Heart left ventricle (tissue), 16 donors: ENCODE results near the gene ZCCHC7. TPM values are rescaled to one million over a fixed set of nuclear protein-coding genes. Genes with fewer than 3 reads are reported as not detected.

Source experiments
- ATAC-seq, 4 donors: fragments of 200-7000 bp; cut with Tn5 transposase; one replicate each; pipeline ENCODE4 v1.9.1; 2020 to 2022; ENCODE audit warnings: moderate library complexity in 4 of 4, mild to moderate bottlenecking in 3 of 4, moderate number of reproducible peaks in 1 of 4
- DNase-seq, 5 donors: peaks; one replicate each; pipeline ENCODE4 v3.0.0-alpha.2; 2020
- H3K27ac ChIP-seq, 12 donors: fragments of 200-600 bp; sonication (generic) in 4 of 12; one replicate each; pipeline versions ENCODE4 v1.5.0 to v1.8.0; 2016 to 2022; ENCODE audit warnings: mild to moderate bottlenecking in 2 of 12
- H3K27me3 ChIP-seq, 9 donors: fragments of 200-600 bp; sonication (generic) in 2 of 9; one replicate each; pipeline versions ENCODE4 v1.5.1 to v1.8.0; 2016 to 2022; ENCODE audit warnings: mild to moderate bottlenecking in 3 of 9
- H3K36me3 ChIP-seq, 9 donors: fragments of 200-600 bp; sonication (generic) in 2 of 9; one replicate each; pipeline versions ENCODE4 v1.5.0 to v1.8.0; 2018 to 2022; ENCODE audit warnings: mild to moderate bottlenecking in 2 of 9
- H3K4me1 ChIP-seq, 12 donors: fragments of 200-600 bp; sonication (generic) in 4 of 12; one replicate each; pipeline versions ENCODE4 v1.5.0 to v1.8.0; 2016 to 2022; ENCODE audit warnings: mild to moderate bottlenecking in 3 of 12
- H3K4me3 ChIP-seq, 12 donors: fragments of 200-600 bp; sonication (generic) in 4 of 12; one replicate each; pipeline versions ENCODE4 v1.5.0 to v1.8.0; 2017 to 2022; ENCODE audit warnings: mild to moderate bottlenecking in 9 of 12, moderate library complexity in 4 of 12
- H3K9me3 ChIP-seq, 12 donors: fragments of 200-600 bp; sonication (generic) in 4 of 12; one replicate each; pipeline versions ENCODE4 v1.5.0 to v1.8.0; 2016 to 2022; ENCODE audit warnings: mild to moderate bottlenecking in 1 of 12
- POLR2A ChIP-seq, 2 donors: fragments of 450-650 bp; IDR thresholded peaks; one replicate each; pipeline ENCODE4 v1.6.1; 2017; ENCODE audit warnings: antibody characterized with exemption in 2 of 2, mild to moderate bottlenecking in 2 of 2, moderate library complexity in 2 of 2
- WGBS, 4 donors: extraction: QIAGEN DNeasy Blood & Tissue Kit in 2 of 4; methylation state at CpG; one replicate each; pipeline versions ENCODE4 v1.1.5 to v1.1.7; 2013 to 2018; 5-methylcytosine and 5-hydroxymethylcytosine counted together
- intact Hi-C, 10 donors: fragments of 100-400 bp; cut with DNase I; formaldehyde crosslinking; loops; one replicate each; pipeline versions ENCODE4 v1.11.1 to v1.14.2; 2022
- polyA plus RNA-seq, 2 donors: library from polyadenylated mRNA; stranded (reverse); fragments of 200-250 nt; gene quantifications; one replicate each; pipeline ENCODE4 v1.2.3, GENCODE V29; 2013
- total RNA-seq, 9 donors: library from RNA; depleted of rRNA in 2 of 9; stranded (reverse); fragments of >200 nt in 2 of 9; fragmentation: NEBNext Ultra II Directional in 3 of 9; extraction: Animal tissue kit (Norgen Biotek cat#: 25700) in 3 of 9; gene quantifications; one replicate each; pipeline versions ENCODE4 v1.1.0 to v1.2.4, GENCODE V29; 2016 to 2023
- TF ChIP-seq, protein P1 (sequence below), 12 donors: fragments of 200-600 bp; sonication (generic) in 4 of 12; IDR thresholded peaks; one replicate each; pipeline versions ENCODE4 v1.5.0 to v1.8.0; 2018 to 2022; ENCODE audit warnings: antibody characterized with exemption in 12 of 12, mild to moderate bottlenecking in 5 of 12
- donor health status: ischemic (EF 13 %, LVEDD 7.1; RV severe dilation, severe dysfunction).
- donor health status: healthy with polysubstance abuse.
- donor health status: DM: no; HTN: yes; CAD: no.
- donor health status: DM: no; HTN: no; CAD: no.
- donor health status: ischemic (EF 25% LVEDD 6.9; RV normal size, moderate dysfunction).
- donor health status: ischemic (EF 25% LVEDD 5.7; RV mildly dilated, moderate dysfunction).
- donor health status: healthy.
- donor health status: DM: yes; HTN: yes; CAD: no.
- donor health status: ischemic (EF 35%, LVEDD 5.7; RV mildly dilated, moderate dysfunction).
- donor health status: nonischemic (EF 11% LVEDD 7.7; RV severe dilation, severe dysfunction).
- donor health status: DM: yes; HTN: yes; CAD: no.
- donor health status: PGD.
- donor health status: ischemic (EF 29% LVEDD 5.4; RV normal size, mild dysfunction).
- donor health status: nonischemic (EF 23%, LVEDD 6.1; RV moderate dilation, normal function).

Gene ZCCHC7
- total and polyA plus RNA-seq, 11 donors: 3.5 to 14.8 (median 8.4) TPM

DNA sequence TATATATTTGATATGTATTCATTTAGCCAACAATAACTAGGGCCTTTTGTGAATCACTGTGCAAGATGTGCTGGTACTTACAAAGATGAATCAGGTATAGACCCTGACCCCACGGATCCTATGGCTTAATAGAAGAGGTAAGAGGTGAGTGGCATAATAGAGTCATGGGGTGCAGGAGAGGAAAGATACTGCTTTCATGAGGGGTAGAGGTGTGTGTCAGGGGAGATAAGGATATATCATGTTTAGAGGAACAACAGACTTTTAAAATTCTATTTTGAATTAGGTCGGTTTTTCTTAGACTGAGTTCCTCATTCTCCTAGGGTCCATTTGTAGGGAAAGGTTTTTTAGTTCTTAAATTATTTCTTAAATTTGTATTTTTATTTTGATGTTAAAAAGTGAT lies 27.8 kb downstream of the ZCCHC7 start:
- no peak for TF ChIP-seq POLR2A (IDR thresholded peaks at IDR 0.05)
- TF ChIP-seq, protein P1, sequence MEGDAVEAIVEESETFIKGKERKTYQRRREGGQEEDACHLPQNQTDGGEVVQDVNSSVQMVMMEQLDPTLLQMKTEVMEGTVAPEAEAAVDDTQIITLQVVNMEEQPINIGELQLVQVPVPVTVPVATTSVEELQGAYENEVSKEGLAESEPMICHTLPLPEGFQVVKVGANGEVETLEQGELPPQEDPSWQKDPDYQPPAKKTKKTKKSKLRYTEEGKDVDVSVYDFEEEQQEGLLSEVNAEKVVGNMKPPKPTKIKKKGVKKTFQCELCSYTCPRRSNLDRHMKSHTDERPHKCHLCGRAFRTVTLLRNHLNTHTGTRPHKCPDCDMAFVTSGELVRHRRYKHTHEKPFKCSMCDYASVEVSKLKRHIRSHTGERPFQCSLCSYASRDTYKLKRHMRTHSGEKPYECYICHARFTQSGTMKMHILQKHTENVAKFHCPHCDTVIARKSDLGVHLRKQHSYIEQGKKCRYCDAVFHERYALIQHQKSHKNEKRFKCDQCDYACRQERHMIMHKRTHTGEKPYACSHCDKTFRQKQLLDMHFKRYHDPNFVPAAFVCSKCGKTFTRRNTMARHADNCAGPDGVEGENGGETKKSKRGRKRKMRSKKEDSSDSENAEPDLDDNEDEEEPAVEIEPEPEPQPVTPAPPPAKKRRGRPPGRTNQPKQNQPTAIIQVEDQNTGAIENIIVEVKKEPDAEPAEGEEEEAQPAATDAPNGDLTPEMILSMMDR (IDR thresholded peaks at IDR 0.05): no peak
- ATAC-seq (no peak), DNase-seq (no peak)
- H3K36me3 ChIP-seq: peaks cover 0 to 7% (median 0%) of the 10 kb centered on the region in 9 donors
- H3K27ac ChIP-seq: no peak overlapping the region
- H3K27me3 ChIP-seq: no peaks in the 10 kb centered on the region
- peaks cover 0 to 64% (median 0%) of the 10 kb centered on the region in 12 donors for H3K4me1 ChIP-seq
- intact Hi-C loops: no loop called here
- H3K4me3 ChIP-seq: no peak overlapping the region
- H3K9me3 ChIP-seq: no peaks in the 10 kb centered on the region
- WGBS, 4 donors: 86 to 94% (median 90%) methylated on average over 2 of the region's 2 CpGs

DNA sequence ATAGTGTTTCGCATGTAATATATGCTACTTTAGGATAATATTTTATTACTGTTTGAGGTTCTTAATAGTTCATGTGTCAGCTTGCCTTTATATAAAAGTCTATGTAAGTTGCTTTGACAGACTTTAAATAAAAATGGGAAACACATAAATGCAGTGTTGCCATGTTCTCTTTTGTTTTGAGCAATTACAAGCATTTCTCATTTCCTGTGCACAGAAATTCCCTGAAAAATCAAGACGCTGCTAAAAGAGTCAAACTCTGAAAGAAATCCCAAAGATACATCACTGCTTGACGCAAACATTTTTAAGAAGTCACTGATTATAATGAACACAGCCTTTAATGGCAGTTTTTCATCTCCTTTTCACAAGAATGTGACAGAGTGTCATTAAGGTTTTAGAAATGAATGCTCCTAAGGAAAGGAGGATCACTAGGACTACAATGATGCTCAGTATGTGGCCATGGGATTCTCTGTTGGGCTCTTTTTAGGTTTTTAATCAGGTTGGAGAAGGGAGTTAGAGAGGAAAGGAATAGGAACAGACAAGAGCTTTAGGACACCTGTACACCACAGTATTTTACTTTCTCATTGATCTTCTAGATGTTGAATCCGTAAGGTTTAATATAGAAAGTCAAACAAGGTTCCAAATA lies 29.4 kb downstream of the ZCCHC7 start:
- intact Hi-C loops: no loop called here
- Histone ChIP-seq H3K9me3 (no peaks in the 10 kb centered on the region), H3K36me3 (peaks cover 0 to 16% (median 6%) of the 10 kb centered on the region in 9 donors), H3K4me1 (peaks cover 0 to 60% (median 0%) of the 10 kb centered on the region in 12 donors), H3K4me3 (no peak overlapping the region), H3K27me3 (no peaks in the 10 kb centered on the region), H3K27ac (peak overlapping the region in 1 of 12 donors; percentile 53)
- DNase-seq (no peak), ATAC-seq (no peak)
- TF ChIP-seq POLR2A (IDR thresholded peaks at IDR 0.05): no peak
- TF ChIP-seq, protein P1 (IDR thresholded peaks at IDR 0.05): no peak
- 83 to 87% (median 86%) methylated on average over 4 of the region's 4 CpGs for WGBS, 4 donors

DNA sequence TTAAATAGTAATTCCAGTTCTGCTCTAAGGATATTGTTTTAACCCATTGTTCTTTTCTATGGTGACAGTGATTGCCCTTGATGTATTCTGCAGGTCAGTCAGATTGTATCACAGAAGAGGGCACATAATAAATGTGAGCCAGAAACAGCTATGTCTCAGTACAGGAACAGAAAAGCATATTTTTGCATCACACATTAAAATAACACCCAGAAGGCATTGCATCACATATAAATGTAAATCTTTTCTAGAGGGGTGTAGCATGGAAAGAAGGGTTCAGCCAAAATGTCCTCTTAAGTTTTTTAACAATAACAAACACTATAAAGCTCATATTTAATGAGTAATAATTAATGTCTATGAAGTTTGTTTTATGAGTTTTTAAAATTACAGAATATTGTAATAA lies 30.0 kb downstream of the ZCCHC7 start:
- Histone ChIP-seq H3K27me3 (no peaks in the 10 kb centered on the region), H3K36me3 (peaks cover 0 to 16% (median 6%) of the 10 kb centered on the region in 9 donors), H3K9me3 (no peaks in the 10 kb centered on the region), H3K4me1 (peaks cover 0 to 54% (median 0%) of the 10 kb centered on the region in 12 donors), H3K4me3 (no peak overlapping the region), H3K27ac (no peak overlapping the region)
- no peak for ATAC-seq
- TF ChIP-seq, protein P1 (IDR thresholded peaks at IDR 0.05): no peak
- no peak for TF ChIP-seq POLR2A (IDR thresholded peaks at IDR 0.05)
- intact Hi-C loops: no loop called here
- no peak for DNase-seq

DNA sequence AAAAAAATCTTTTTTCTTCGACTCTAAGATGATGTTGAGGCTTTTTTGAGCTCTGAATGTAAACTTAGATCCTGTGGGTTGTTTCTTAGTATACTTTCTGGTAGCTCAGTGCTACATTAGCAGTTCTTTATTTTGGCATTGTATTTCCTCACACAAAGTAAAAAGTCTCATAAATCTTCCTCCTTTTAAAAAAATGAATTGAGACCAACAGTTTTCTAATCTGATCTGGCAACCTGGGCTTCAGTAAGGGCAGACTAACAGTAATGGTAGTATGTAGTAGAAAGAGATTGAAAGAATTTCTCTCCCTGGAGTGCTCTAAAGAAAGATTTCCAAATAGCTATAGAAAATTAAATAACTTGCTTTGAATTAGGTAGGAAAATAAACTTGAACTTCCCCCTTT lies 31.4 kb downstream of the ZCCHC7 start:
- 67 to 82% (median 74%) methylated on average over 1 of the region's 1 CpG for WGBS, 4 donors
- no peaks in the 10 kb centered on the region for H3K9me3 ChIP-seq
- DNase-seq (no peak), ATAC-seq (no peak)
- H3K4me3 ChIP-seq: no peak overlapping the region
- intact Hi-C loops: no loop called here
- H3K4me1 ChIP-seq: peaks cover 0 to 44% (median 0%) of the 10 kb centered on the region in 12 donors
- H3K27me3 ChIP-seq: no peaks in the 10 kb centered on the region
- no peak overlapping the region for H3K27ac ChIP-seq
- TF ChIP-seq POLR2A (IDR thresholded peaks at IDR 0.05): no peak
- TF ChIP-seq, protein P1 (IDR thresholded peaks at IDR 0.05): no peak
- peaks cover 0 to 16% (median 6%) of the 10 kb centered on the region in 9 donors for H3K36me3 ChIP-seq
